Adrenal gland (tissue), 12 donors: ENCODE measurements around the gene OXGR1. TPM values are rescaled to one million over a fixed set of nuclear protein-coding genes. Genes with fewer than 3 reads are reported as not detected.

Experiments
- DNase-seq, 7 donors: peaks; one replicate each; pipeline ENCODE4 v3.0.0-alpha.2; 2019 to 2020
- H3K27ac ChIP-seq, 5 donors: fragments of 200-600 bp; sonication (generic) in 4 of 5; 1 replicate in 3 of 5; 2 replicates in 2 of 5; pipeline versions ENCODE4 v1.5.1 to v1.8.0; 2016 to 2020; ENCODE audit warnings: mild to moderate bottlenecking in 1 of 5
- H3K27me3 ChIP-seq: fragments of 200-600 bp; 2 replicates; pipeline ENCODE4 v1.8.0; 2021
- H3K36me3 ChIP-seq, 2 donors: fragments of 200-600 bp; replicated peaks in 1 of 2; 1 replicate in 1 of 2; 2 replicates in 1 of 2; pipeline versions ENCODE4 v1.5.1 to v1.8.0; 2018 to 2022
- H3K4me1 ChIP-seq, 2 donors: fragments of 200-600 bp; replicated peaks in 1 of 2; 1 replicate in 1 of 2; 2 replicates in 1 of 2; pipeline versions ENCODE4 v1.5.1 to v1.8.0; 2018 to 2021
- H3K4me3 ChIP-seq, 4 donors: fragments of 200-600 bp; sonication (generic) in 3 of 4; one replicate each; pipeline ENCODE4 v1.5.1; 2016 to 2018
- H3K9me3 ChIP-seq, 3 donors: fragments of 200-600 bp; sonication (generic) in 1 of 3; replicated peaks in 1 of 3; 1 replicate in 2 of 3; 2 replicates in 1 of 3; pipeline versions ENCODE4 v1.5.1 to v1.8.0; 2016 to 2021
- CTCF ChIP-seq, 6 experiments: fragments of 450-650 bp in 4 of 6; fragments of 200-600 bp in 2 of 6; sonication (generic) in 1 of 6; IDR thresholded peaks; 1 replicate in 5 of 6; 2 replicates in 1 of 6; pipeline versions ENCODE4 v1.5.1 to v1.8.0; 2016 to 2021; ENCODE audit warnings: antibody characterized with exemption in 6 of 6, mild to moderate bottlenecking in 2 of 6, moderate library complexity in 1 of 6
- POLR2A ChIP-seq, 2 donors: fragments of 450-650 bp; IDR thresholded peaks; one replicate each; pipeline ENCODE4 v1.6.1; 2017; ENCODE audit warnings: antibody characterized with exemption in 2 of 2, mild to moderate bottlenecking in 2 of 2, moderate library complexity in 1 of 2
- WGBS, 4 donors: extraction: QIAGEN DNeasy Blood & Tissue Kit in 2 of 4; methylation state at CpG; one replicate each; pipeline versions ENCODE4 v1.1.5 to v1.1.7; 2013 to 2017; 5-methylcytosine and 5-hydroxymethylcytosine counted together
- intact Hi-C, 2 donors: fragments of 100-400 bp; cut with DNase I; formaldehyde crosslinking; loops; one replicate each; pipeline versions ENCODE4 v1.14.1 to v1.15.0; 2022 to 2023
- polyA plus RNA-seq, 3 donors: library from polyadenylated mRNA; stranded (reverse); fragments of 200-250 nt in 2 of 3; fragments of 350-450 nt in 1 of 3; fragmentation: Illumina TruSeq in 1 of 3; extraction: RNeasy Lipid Tissue Mini Kit (QIAGEN cat#74804) in 1 of 3; gene quantifications; one replicate each; pipeline ENCODE4 v1.2.3, GENCODE V29; 2013 to 2014
- total RNA-seq, 9 donors: library from RNA; depleted of rRNA in 4 of 9; stranded (reverse); fragments of >200 nt in 4 of 9; fragments of 120-200 nt in 1 of 9; fragmentation: NEBNext Ultra II Directional in 1 of 9; extraction: Animal tissue kit (Norgen Biotek cat#: 25700) in 1 of 9; gene quantifications; one replicate each; pipeline versions ENCODE4 v1.1.0 to v1.2.4, GENCODE V29; 2013 to 2023
- donor health status: healthy with polysubstance abuse.
- donor health status: Bipolar disorder and iron deficiency.
- donor health status: DM: yes; HTN: yes; CAD: no.
- donor health status: DM: no; HTN: no; CAD: no.
- donor health status: DM: no; HTN: no; CAD: no.
- donor health status: DM: yes; HTN: yes; CAD: no.

Gene OXGR1
- total and polyA plus RNA-seq, 12 donors: 0.11 to 0.13 TPM; not detected in 10

- Histone ChIP-seq H3K9me3 (peaks cover 0 to 13% (median 0%) of the 10 kb centered on the region in 3 donors), H3K4me3 (no peak overlapping the region), H3K4me1 (no peaks in the 10 kb centered on the region), H3K36me3 (no peaks in the 10 kb centered on the region), H3K27me3 (no peaks in the 10 kb centered on the region), H3K27ac (no peak overlapping the region)
- intact Hi-C loops: no loop called here
- 78 to 87% (median 82%) methylated on average over 2 of the region's 2 CpGs for WGBS, 4 donors
- TF ChIP-seq POLR2A (IDR thresholded peaks at IDR 0.05) (no peak), CTCF (IDR thresholded peaks at IDR 0.05) (no peak)
- no peak for DNase-seq
Measured at GRCh38 chr13:96963786-96964475, 30.3 kb downstream of the OXGR1 start.

GRCh38 chr13:96960379-96960778 lies 33.9 kb downstream of the OXGR1 start:
- H3K9me3 ChIP-seq: no peaks in the 10 kb centered on the region
- no peak overlapping the region for H3K27ac ChIP-seq
- H3K27me3 ChIP-seq: no peaks in the 10 kb centered on the region
- no peaks in the 10 kb centered on the region for H3K36me3 ChIP-seq
- WGBS, 4 donors: 91 to 95% (median 94%) methylated on average over 3 of the region's 3 CpGs
- intact Hi-C loops: no loop called here
- H3K4me1 ChIP-seq: no peaks in the 10 kb centered on the region
- DNase-seq: no peak
- no peak overlapping the region for H3K4me3 ChIP-seq
- TF ChIP-seq POLR2A (IDR thresholded peaks at IDR 0.05) (no peak), CTCF (IDR thresholded peaks at IDR 0.05) (no peak)

GRCh38 chr13:96958286-96958891 lies 35.9 kb downstream of the OXGR1 start:
- Histone ChIP-seq H3K4me1 (no peaks in the 10 kb centered on the region), H3K36me3 (no peaks in the 10 kb centered on the region), H3K9me3 (no peaks in the 10 kb centered on the region), H3K4me3 (no peak overlapping the region), H3K27me3 (no peaks in the 10 kb centered on the region), H3K27ac (no peak overlapping the region)
- DNase-seq: peak in 4 of 7 donors; percentile 17 to 42 (median 25)
- TF ChIP-seq POLR2A (IDR thresholded peaks at IDR 0.05): no peak
- peak; percentile 56 to 79 (median 64) for TF ChIP-seq CTCF (IDR thresholded peaks at IDR 0.05)
- WGBS, 4 donors: 37 to 48% (median 40%) methylated on average over 5 of the region's 5 CpGs
- intact Hi-C loops: no loop called here

- no peaks in the 10 kb centered on the region for H3K27me3 ChIP-seq
- no peak overlapping the region for H3K27ac ChIP-seq
- TF ChIP-seq CTCF (IDR thresholded peaks at IDR 0.05): no peak
- TF ChIP-seq POLR2A (IDR thresholded peaks at IDR 0.05): no peak
- intact Hi-C loops: no loop called here
- no peaks in the 10 kb centered on the region for H3K4me1 ChIP-seq
- no peaks in the 10 kb centered on the region for H3K9me3 ChIP-seq
- no peaks in the 10 kb centered on the region for H3K36me3 ChIP-seq
- no peak overlapping the region for H3K4me3 ChIP-seq
- no peak for DNase-seq
Measured at GRCh38 chr13:96952595-96952994, 41.7 kb downstream of the OXGR1 start.
